SH-SY5Y (cell line): ENCODE measurements around the gene PPEF1.

Source experiments
- GATA2 ChIP-seq: IDR thresholded peaks from 2 replicates; pipeline ENCODE4 v1.6.1; 2011; ENCODE audit warnings: mild to moderate bottlenecking, low read depth, low read length
- GATA3 ChIP-seq: IDR thresholded peaks from 2 replicates; pipeline ENCODE4 v1.6.1; 2011; ENCODE audit warnings: low read depth, mild to moderate bottlenecking, low read length, moderate library complexity

GRCh38 chrX:18855919-18856644 lies 148.6 kb downstream of the PPEF1 start:
- TF ChIP-seq GATA2 = no peak
- TF ChIP-seq GATA3 = no peak
